ENCODE measurements around the gene DMBX1.

Gene DMBX1

DNA sequence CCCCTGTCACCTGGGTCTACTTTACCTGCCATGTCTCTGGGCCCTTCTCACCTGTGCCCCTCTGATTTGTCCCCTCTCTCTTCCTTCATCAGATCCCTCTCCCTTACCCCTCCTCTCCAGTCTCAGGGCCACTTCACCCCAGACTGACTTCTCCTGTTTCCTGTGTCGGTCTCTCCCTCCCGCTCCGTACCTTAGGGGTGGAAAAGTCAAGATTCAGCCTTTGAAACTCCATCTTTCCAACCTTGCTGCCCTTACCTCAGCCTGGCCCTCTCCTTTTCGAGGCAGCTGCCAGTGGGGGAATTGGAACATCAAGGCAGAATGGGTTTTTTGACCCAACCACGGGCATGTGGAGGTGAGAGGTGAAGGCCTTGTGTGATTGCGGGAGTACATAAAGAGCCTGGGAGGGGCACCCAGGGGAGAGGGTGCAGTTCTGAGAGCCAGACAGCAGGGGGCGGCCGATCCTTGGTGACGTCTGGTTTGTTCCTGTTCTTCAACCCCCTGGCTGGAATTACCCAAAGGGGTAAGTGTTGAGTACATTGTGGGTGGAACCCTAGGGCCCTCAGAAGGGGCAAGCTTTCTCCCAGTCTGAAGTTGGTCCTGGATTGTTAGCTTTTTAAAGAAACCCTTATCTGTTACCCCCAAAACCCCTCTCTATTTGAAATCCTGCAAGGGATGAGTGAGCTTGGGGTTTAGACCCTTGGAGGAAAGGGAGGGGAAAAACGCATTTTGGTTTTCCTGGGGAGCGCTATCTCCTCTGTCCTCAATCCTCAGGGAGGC is 12.3 kb upstream of the DMBX1 start:
- DNase-seq (ENCODE audit: low read depth): peak; percentile 16
- TF ChIP-seq, protein P1, sequence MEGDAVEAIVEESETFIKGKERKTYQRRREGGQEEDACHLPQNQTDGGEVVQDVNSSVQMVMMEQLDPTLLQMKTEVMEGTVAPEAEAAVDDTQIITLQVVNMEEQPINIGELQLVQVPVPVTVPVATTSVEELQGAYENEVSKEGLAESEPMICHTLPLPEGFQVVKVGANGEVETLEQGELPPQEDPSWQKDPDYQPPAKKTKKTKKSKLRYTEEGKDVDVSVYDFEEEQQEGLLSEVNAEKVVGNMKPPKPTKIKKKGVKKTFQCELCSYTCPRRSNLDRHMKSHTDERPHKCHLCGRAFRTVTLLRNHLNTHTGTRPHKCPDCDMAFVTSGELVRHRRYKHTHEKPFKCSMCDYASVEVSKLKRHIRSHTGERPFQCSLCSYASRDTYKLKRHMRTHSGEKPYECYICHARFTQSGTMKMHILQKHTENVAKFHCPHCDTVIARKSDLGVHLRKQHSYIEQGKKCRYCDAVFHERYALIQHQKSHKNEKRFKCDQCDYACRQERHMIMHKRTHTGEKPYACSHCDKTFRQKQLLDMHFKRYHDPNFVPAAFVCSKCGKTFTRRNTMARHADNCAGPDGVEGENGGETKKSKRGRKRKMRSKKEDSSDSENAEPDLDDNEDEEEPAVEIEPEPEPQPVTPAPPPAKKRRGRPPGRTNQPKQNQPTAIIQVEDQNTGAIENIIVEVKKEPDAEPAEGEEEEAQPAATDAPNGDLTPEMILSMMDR (IDR thresholded peaks at IDR 0.05; ENCODE audit: low read depth, low read length, missing control alignments): peak; percentile 92
- no peak overlapping the region for H3K4me3 ChIP-seq (ENCODE audit: low read depth, low read length)

DNA sequence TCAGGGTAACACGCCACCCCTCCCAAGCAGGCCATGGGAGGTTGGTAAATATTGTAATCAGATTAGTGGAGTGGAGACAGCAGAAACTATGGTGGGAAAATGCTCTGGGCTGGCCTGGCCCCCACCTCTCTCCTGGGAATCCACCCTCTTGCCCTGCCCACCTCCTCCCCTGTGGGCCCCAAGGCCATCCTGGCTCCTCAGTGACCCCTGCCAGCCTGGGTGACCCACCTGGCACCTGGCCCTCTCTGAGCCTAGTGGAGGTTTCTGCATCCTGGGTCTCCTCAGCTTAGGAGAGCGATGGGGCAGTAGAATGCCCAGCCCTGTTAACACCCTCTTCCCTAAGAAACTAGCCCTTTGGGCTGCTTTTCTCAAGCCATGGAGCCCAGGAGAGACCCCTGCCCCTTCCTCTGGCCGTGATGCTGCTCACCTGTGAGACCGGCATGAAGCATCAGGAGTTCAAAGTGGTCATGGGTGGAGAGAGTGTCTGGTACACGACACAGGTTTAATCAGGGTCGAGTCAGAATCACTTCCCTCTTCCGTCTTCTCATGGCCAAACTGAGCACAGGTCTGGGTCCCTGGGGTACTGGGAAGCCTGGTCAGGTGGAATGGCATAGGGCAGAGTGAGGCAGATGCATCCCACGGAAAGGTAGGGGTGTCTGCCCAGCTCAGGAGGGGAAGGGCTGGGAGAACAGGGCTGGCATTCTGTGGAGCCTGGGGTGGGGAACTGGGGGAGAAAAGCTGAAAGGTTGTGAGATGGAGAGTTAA is 10.7 kb upstream of the DMBX1 start:
- TF ChIP-seq, protein P1 (IDR thresholded peaks at IDR 0.05; ENCODE audit: low read depth, low read length, missing control alignments): no peak
- no peak for DNase-seq (ENCODE audit: low read depth)
- H3K4me3 ChIP-seq (ENCODE audit: low read depth, low read length): no peak overlapping the region

DNA sequence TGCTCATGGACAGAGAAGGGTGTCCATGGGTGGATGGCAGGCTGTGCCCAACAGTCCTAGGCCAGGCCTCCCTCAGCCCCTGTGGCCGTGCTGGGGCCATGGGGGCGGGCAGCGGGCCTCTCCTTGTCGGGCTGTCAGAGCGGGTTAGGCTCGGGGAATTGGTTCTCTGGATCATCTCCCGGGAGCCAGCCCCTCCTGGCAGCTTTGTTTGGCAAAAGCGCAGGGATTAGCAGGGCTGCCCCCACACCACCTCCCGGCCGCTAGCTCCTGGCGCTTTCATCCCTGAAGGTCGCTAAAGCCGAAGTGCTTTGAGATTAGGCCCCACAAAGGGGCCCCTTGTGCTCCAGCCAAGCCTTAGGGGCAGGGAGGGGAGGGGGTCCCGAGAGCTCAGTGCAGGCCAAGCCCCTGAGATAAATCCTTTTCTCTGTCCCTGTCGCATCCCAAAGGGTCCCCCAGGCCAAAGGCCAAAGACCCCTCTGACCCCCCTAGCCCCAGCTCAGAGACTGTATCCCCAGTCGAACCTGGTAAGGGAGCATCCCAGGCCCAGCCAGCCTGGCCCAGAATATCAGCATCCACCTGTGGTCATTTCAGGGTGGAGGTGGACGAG is 9.8 kb upstream of the DMBX1 start:
- TF ChIP-seq, protein P1 (IDR thresholded peaks at IDR 0.05; ENCODE audit: low read depth, low read length, missing control alignments): no peak
- DNase-seq (ENCODE audit: low read depth): no peak
- no peak overlapping the region for H3K4me3 ChIP-seq (ENCODE audit: low read depth, low read length)

DNA sequence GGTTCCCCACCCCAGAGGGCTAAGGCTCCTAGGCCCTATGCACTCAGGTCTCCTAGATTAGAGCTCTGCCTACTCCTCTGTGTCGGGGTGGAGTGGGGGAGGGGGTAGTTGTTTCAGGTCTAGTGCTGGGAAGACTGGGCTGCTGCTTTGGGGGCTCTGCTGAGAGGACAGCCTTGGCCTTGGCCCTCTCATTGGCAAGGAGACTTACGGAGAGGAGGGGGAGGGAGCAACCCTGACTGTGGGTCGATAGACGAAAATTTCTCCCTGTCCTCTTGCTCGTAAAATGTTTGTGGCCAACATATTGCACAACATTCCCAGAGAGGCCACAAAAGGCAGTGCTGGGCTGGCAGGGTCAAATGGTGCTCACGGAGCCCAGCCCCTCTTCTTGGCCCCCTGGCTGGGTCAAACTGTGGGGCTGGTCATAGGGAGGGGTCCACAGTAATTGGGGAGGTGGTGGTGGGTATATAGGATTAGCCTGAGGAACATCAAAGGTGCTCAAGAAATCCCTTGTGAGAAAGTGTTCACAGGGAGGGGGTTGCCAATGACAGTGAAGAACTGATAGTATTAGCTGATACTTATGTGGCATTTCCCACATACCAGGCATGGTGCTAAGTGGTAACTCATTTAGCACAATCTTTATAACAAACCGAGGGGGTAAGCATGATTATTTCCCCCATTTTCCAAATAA is 8.5 kb upstream of the DMBX1 start:
- DNase-seq (ENCODE audit: low read depth): no peak
- H3K4me3 ChIP-seq (ENCODE audit: low read depth, low read length): no peak overlapping the region
- TF ChIP-seq, protein P1 (IDR thresholded peaks at IDR 0.05; ENCODE audit: low read depth, low read length, missing control alignments): no peak

DNA sequence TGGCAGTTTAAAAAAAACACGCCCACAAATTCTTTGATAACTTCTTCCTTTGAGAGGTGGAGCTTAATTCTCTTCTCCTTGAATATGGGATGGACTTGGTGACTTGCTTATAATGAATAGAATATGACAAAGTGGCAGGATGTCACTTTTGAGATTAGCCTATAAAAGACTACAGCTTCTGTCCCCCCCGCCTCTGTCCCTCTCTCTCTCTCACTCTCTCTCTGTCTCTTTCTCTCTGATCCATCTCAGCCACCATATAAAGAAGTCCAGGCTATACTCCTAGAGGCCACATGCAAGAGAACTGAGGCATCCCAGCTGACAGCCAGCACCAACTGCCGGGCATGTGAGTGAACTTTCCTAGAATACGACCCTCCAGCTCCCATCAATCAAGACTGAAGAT is 7.7 kb upstream of the DMBX1 start:
- no peak for DNase-seq (ENCODE audit: low read depth)
- H3K4me3 ChIP-seq (ENCODE audit: low read depth, low read length): no peak overlapping the region
- TF ChIP-seq, protein P1 (IDR thresholded peaks at IDR 0.05; ENCODE audit: low read depth, low read length, missing control alignments): no peak

DNA sequence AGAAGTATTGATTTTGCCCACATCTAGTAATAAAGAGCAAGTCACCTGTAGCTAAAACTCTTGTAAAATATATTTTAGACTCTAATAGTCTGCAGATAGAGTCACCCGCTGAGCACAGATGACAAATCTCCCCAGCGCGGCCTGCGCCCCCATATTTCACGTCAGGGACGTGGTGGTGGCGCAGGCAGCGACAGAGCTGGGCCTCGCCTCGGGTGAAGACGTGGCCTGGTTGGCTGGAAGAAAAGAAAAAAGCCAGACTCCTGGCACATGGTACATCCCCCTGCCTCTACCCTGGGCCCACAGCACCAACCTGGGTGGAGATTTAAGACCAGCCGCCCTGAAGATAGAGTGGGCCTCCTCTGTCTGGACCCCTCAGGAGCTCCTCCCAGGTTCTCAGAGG is 6.0 kb upstream of the DMBX1 start:
- DNase-seq (ENCODE audit: low read depth): no peak
- TF ChIP-seq, protein P1 (IDR thresholded peaks at IDR 0.05; ENCODE audit: low read depth, low read length, missing control alignments): no peak
- no peak overlapping the region for H3K4me3 ChIP-seq (ENCODE audit: low read depth, low read length)

Data from GM12864 (cell line).